Measurements from ENCODE around the gene PSORS1C1.

PSORS1C1 gene

GRCh38 chr6:31132806-31133205 lies 18.2 kb downstream of the PSORS1C1 start:
- no peak for TF ChIP-seq FOXK2 (IDR thresholded peaks at IDR 0.05)
- ChIA-PET POLR2A (no interaction called here), CTCF (interaction anchor here (1.3 kb wide), 1 partner anchor 60 kb away, joined by 4 read pairs; no protein-coding TSS in a partner anchor)
- DNase-seq (ENCODE audit: extremely low spot score) = no peak

DNA sequence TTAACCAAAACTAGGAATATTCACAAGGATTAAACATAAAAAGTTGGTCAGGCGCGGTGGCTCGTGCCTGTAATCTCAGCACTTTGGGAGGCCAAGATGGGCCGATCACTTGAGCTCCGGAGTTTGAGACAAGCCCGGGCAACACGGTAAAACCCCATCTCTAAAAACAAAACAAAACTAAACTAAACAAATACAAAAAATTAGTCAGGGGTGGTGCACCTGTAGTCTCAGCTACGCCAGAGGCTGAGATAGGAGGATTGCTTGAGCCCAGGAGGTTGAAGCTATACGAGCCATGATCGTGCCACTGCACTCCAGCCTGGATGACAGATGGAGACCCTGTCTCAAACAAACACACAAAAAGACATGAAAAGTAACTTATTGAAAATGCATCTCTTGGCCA lies 21.1 kb downstream of the PSORS1C1 start:
- CTCF ChIA-PET = interaction anchor here (0.6 kb wide), 1 partner anchor 48 kb away, joined by 3 read pairs; no protein-coding TSS in a partner anchor
- no peak for TF ChIP-seq CTBP1 (IDR thresholded peaks at IDR 0.05; ENCODE audit: borderline replicate concordance)
- TF ChIP-seq ZNF384 (IDR thresholded peaks at IDR 0.05) = no peak
- TF ChIP-seq SP1 (IDR thresholded peaks at IDR 0.05) = no peak
- no peak for TF ChIP-seq BHLHE40 (IDR thresholded peaks at IDR 0.05; ENCODE audit: borderline replicate concordance)
- no peak for TF ChIP-seq FOXM1 (IDR thresholded peaks at IDR 0.05; ENCODE audit: borderline replicate concordance)
- TF ChIP-seq ELF4 (IDR thresholded peaks at IDR 0.05) = no peak
- no peak for TF ChIP-seq NFRKB (IDR thresholded peaks at IDR 0.05)
- TF ChIP-seq ARNT (IDR thresholded peaks at IDR 0.05) = no peak

DNA sequence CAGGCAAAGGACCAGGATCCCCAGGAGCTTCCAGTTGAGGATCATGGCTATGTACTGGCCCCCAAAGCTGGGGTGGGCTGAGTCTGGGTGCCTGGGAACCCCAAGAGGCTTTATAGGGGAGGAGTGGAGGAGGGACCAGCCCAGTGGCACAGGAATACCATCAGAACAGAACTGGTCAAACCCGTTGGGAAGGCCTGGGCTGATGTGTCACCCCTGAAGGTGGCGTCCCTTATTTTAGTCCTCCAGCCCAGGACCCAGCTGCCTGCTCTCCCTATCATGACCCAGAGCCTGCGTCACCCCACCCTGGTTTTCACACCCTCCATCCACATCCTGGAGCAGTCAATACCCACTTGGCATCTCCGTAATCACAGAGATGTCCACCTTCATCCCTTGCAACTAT lies 24.4 kb downstream of the PSORS1C1 start, which contains the start of gene PSORS1C2:
TSS of gene PSORS1C2 (minus strand) at position 85 of the 400 bp plus-strand sequence. CDS start at position 45, 40 bp downstream.
- ChIA-PET CTCF (interaction anchor here (0.6 to 2.0 kb wide), 3 partner anchors 9 to 180 kb away, joined by 3 to 12 read pairs (median 4); no protein-coding TSS in a partner anchor), POLR2A (interaction anchor here (1.3 kb wide), 1 partner anchor 19 kb away, joined by 4 read pairs; the partner anchor contains the start of gene TCF19)
- no peak for DNase-seq (ENCODE audit: extremely low spot score)
- no peak for TF ChIP-seq FOXM1 (IDR thresholded peaks at IDR 0.05; ENCODE audit: borderline replicate concordance)
- TF ChIP-seq L3MBTL2 (conservative IDR thresholded peaks at IDR 0.05) = no peak

More for the DNA sequence above, 21.1 kb downstream of the PSORS1C1 start:
- no peak for DNase-seq (ENCODE audit: extremely low spot score)
- POLR2A ChIA-PET = no interaction called here

GRCh38 chr6:31139599-31139998 lies 25.0 kb downstream of the PSORS1C1 start:
- no peak for DNase-seq (ENCODE audit: extremely low spot score)
- no peak for TF ChIP-seq PKNOX1 (IDR thresholded peaks at IDR 0.05)
- no peak for TF ChIP-seq HDGF (IDR thresholded peaks at IDR 0.05; ENCODE audit: borderline replicate concordance)
- TF ChIP-seq ARNT (IDR thresholded peaks at IDR 0.05) = no peak
- TF ChIP-seq TARDBP (IDR thresholded peaks at IDR 0.05) = no peak
- no peak for TF ChIP-seq CTBP1 (IDR thresholded peaks at IDR 0.05; ENCODE audit: borderline replicate concordance)
- TF ChIP-seq FOXM1 (IDR thresholded peaks at IDR 0.05; ENCODE audit: borderline replicate concordance) = no peak
- no peak for TF ChIP-seq FOXA1 (IDR thresholded peaks at IDR 0.05)
- TF ChIP-seq NFRKB (IDR thresholded peaks at IDR 0.05) = no peak
- TF ChIP-seq ELF4 (IDR thresholded peaks at IDR 0.05) = no peak
- TF ChIP-seq BHLHE40 (IDR thresholded peaks at IDR 0.05; ENCODE audit: borderline replicate concordance) = no peak
- no peak for TF ChIP-seq L3MBTL2 (conservative IDR thresholded peaks at IDR 0.05)
- no peak for TF ChIP-seq SP1 (IDR thresholded peaks at IDR 0.05)
- TF ChIP-seq SUZ12 (IDR thresholded peaks at IDR 0.05) = no peak
- no peak for TF ChIP-seq LEF1 (IDR thresholded peaks at IDR 0.05; ENCODE audit: borderline replicate concordance)
- TF ChIP-seq ZNF384 (IDR thresholded peaks at IDR 0.05) = no peak
- TF ChIP-seq FOXK2 (IDR thresholded peaks at IDR 0.05) = no peak
- ChIA-PET POLR2A (interaction anchor here (1.3 kb wide), 1 partner anchor 19 kb away, joined by 4 read pairs; the partner anchor contains the start of gene TCF19), CTCF (interaction anchor here (0.6 to 1.2 kb wide), 2 partner anchors 9 to 181 kb away, joined by 3 to 4 read pairs; no protein-coding TSS in a partner anchor)

DNA sequence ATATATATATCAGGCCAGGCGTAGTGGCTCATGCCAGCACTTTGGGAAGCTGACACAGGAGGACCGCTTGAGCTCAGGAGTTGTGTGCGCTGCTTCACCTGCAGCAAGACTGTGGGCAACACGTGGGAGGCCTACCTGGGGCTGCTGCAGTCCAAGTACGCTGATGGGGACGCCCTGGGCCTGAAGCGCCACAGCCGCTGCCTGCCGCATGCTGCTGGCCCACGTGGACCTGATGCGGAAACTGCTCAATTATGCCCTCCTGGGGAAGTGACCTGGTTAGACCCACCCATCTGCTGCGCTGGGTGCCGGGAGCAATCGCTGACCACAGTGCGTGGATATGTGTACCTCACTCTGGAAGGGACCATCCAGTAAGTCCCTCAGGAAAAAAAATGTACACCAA lies 26.0 kb downstream of the PSORS1C1 start:
- no peak for TF ChIP-seq BHLHE40 (IDR thresholded peaks at IDR 0.05; ENCODE audit: borderline replicate concordance)
- TF ChIP-seq ARNT (IDR thresholded peaks at IDR 0.05) = no peak
- TF ChIP-seq FOXK2 (IDR thresholded peaks at IDR 0.05) = no peak
- TF ChIP-seq HDGF (IDR thresholded peaks at IDR 0.05; ENCODE audit: borderline replicate concordance) = no peak
- no peak for TF ChIP-seq CTBP1 (IDR thresholded peaks at IDR 0.05; ENCODE audit: borderline replicate concordance)
- no peak for TF ChIP-seq ELF4 (IDR thresholded peaks at IDR 0.05)
- TF ChIP-seq ZNF384 (IDR thresholded peaks at IDR 0.05) = no peak
- TF ChIP-seq FOXM1 (IDR thresholded peaks at IDR 0.05; ENCODE audit: borderline replicate concordance) = no peak
- TF ChIP-seq TARDBP (IDR thresholded peaks at IDR 0.05) = no peak
- no peak for TF ChIP-seq SP1 (IDR thresholded peaks at IDR 0.05)
- CTCF ChIA-PET = no interaction called here
- no peak for DNase-seq (ENCODE audit: extremely low spot score)
- POLR2A ChIA-PET = interaction anchor here (1.6 kb wide), 1 partner anchor 11 kb away, joined by 4 read pairs; no protein-coding TSS in a partner anchor

GRCh38 chr6:31142361-31142761 lies 27.8 kb downstream of the PSORS1C1 start:
- TF ChIP-seq FOXK2 (IDR thresholded peaks at IDR 0.05) (no peak), FOXM1 (IDR thresholded peaks at IDR 0.05; ENCODE audit: borderline replicate concordance) (no peak), ARNT (IDR thresholded peaks at IDR 0.05) (no peak), LEF1 (IDR thresholded peaks at IDR 0.05; ENCODE audit: borderline replicate concordance) (no peak), L3MBTL2 (conservative IDR thresholded peaks at IDR 0.05) (no peak), ELF4 (IDR thresholded peaks at IDR 0.05) (no peak)
- ChIA-PET POLR2A (interaction anchor here (0.8 to 1.6 kb wide), 3 partner anchors 14 to 18 kb away, joined by 4 to 9 read pairs (median 5); partner anchors contain the start of gene TCF19), CTCF (no interaction called here)
- no peak for DNase-seq (ENCODE audit: extremely low spot score)

- no peak for DNase-seq (ENCODE audit: extremely low spot score)
- POLR2A ChIA-PET = no interaction called here
- TF ChIP-seq HDGF (IDR thresholded peaks at IDR 0.05; ENCODE audit: borderline replicate concordance) (no peak), SUZ12 (IDR thresholded peaks at IDR 0.05) (no peak), ZNF384 (IDR thresholded peaks at IDR 0.05) (no peak), L3MBTL2 (conservative IDR thresholded peaks at IDR 0.05) (no peak), LEF1 (IDR thresholded peaks at IDR 0.05; ENCODE audit: borderline replicate concordance) (no peak), FOXA1 (IDR thresholded peaks at IDR 0.05) (no peak), TARDBP (IDR thresholded peaks at IDR 0.05) (no peak), PKNOX1 (IDR thresholded peaks at IDR 0.05) (no peak), ELF4 (IDR thresholded peaks at IDR 0.05) (no peak), FOXM1 (IDR thresholded peaks at IDR 0.05; ENCODE audit: borderline replicate concordance) (no peak), SP1 (IDR thresholded peaks at IDR 0.05) (no peak), CTBP1 (IDR thresholded peaks at IDR 0.05; ENCODE audit: borderline replicate concordance) (no peak), BHLHE40 (IDR thresholded peaks at IDR 0.05; ENCODE audit: borderline replicate concordance) (no peak), FOXK2 (IDR thresholded peaks at IDR 0.05) (no peak), NFRKB (IDR thresholded peaks at IDR 0.05) (no peak), ARNT (IDR thresholded peaks at IDR 0.05) (no peak)
- CTCF ChIA-PET = no interaction called here
Measured at GRCh38 chr6:31143148-31143547, 28.5 kb downstream of the PSORS1C1 start.

Data from HEK293T (cell line).